Measurements from ENCODE around the gene NAA40.

Gene NAA40

GRCh38 chr11:63915961-63916836, 22.6 kb upstream of the NAA40 start:
- peak; percentile 59 for ATAC-seq
- TF ChIP-seq, protein P1, sequence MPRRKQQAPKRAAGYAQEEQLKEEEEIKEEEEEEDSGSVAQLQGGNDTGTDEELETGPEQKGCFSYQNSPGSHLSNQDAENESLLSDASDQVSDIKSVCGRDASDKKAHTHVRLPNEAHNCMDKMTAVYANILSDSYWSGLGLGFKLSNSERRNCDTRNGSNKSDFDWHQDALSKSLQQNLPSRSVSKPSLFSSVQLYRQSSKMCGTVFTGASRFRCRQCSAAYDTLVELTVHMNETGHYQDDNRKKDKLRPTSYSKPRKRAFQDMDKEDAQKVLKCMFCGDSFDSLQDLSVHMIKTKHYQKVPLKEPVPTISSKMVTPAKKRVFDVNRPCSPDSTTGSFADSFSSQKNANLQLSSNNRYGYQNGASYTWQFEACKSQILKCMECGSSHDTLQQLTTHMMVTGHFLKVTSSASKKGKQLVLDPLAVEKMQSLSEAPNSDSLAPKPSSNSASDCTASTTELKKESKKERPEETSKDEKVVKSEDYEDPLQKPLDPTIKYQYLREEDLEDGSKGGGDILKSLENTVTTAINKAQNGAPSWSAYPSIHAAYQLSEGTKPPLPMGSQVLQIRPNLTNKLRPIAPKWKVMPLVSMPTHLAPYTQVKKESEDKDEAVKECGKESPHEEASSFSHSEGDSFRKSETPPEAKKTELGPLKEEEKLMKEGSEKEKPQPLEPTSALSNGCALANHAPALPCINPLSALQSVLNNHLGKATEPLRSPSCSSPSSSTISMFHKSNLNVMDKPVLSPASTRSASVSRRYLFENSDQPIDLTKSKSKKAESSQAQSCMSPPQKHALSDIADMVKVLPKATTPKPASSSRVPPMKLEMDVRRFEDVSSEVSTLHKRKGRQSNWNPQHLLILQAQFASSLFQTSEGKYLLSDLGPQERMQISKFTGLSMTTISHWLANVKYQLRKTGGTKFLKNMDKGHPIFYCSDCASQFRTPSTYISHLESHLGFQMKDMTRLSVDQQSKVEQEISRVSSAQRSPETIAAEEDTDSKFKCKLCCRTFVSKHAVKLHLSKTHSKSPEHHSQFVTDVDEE (CRISPR knock-in tag; IDR thresholded peaks at IDR 0.05), result no peak
- TF ChIP-seq ZNF565 (CRISPR knock-in tag; conservative IDR thresholded peaks at IDR 0.05; ENCODE audit: low read depth), result no peak
- no peak for TF ChIP-seq ZC3H10 (CRISPR knock-in tag; IDR thresholded peaks at IDR 0.05)
- TF ChIP-seq OSR1 (CRISPR knock-in tag; IDR thresholded peaks at IDR 0.05), result no peak
- TF ChIP-seq ZNF70 (CRISPR knock-in tag; IDR thresholded peaks at IDR 0.05), result 0 out of 2 replicates have a peak, but pooled peaks have one; percentile 20
- no peak for TF ChIP-seq BACH2 (CRISPR knock-in tag; IDR thresholded peaks at IDR 0.05; ENCODE audit: borderline replicate concordance)

DNA sequence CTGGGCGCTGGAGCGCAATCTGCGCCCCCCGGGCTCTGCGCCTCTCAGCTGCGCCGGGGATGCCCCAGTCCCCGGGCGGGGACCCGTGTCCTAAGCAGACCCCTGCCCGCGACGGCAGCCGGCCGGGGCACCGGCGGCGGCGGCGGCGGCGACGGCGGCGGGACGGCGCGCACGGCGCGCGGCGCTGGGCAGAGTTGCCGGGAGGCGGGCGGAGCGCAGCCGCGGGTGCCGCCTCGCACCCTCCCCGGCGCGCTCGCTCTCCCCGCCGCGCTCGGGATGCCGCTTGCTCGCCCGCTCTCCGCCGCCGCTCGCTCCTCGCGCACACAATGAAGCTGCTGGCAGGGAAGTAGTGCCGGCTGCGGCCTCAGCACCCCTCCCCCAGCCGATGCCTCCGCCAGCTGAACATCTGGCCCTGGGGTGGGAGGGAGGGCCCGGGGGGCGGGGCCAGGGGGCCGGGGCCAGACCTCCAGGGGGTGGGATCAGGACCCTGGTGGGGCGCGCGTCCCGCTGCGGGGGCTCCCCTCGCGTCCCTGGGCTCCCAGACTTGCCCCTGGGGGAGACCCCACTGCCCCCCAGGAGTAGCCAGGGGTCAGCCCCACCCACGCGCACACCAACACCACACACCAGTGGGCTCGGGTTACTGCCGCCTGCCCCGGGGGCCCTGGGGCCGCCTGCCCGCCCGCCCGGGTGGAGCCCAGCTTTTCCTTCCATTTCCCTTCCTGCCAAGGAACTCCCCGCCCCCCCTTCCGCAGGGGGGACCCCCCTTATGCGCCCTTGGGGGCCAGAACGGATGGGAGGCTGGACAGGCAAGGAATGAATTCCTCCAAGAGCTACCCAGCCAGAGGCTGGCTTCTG, 21.7 kb upstream of the NAA40 start, which contains the start of gene RCOR2:
RCOR2 (minus strand) TSS at position 328 of the 855 bp plus-strand sequence. CDS start 708 bp downstream, outside the sequence.
- peak; percentile 47 for ATAC-seq
- TF ChIP-seq ISL1 (CRISPR knock-in tag; IDR thresholded peaks at IDR 0.05) (no peak), RARB (CRISPR knock-in tag; IDR thresholded peaks at IDR 0.05) (no peak)
- TF ChIP-seq, protein P2, sequence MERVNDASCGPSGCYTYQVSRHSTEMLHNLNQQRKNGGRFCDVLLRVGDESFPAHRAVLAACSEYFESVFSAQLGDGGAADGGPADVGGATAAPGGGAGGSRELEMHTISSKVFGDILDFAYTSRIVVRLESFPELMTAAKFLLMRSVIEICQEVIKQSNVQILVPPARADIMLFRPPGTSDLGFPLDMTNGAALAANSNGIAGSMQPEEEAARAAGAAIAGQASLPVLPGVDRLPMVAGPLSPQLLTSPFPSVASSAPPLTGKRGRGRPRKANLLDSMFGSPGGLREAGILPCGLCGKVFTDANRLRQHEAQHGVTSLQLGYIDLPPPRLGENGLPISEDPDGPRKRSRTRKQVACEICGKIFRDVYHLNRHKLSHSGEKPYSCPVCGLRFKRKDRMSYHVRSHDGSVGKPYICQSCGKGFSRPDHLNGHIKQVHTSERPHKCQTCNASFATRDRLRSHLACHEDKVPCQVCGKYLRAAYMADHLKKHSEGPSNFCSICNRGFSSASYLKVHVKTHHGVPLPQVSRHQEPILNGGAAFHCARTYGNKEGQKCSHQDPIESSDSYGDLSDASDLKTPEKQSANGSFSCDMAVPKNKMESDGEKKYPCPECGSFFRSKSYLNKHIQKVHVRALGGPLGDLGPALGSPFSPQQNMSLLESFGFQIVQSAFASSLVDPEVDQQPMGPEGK (CRISPR knock-in tag; IDR thresholded peaks at IDR 0.05; ENCODE audit: borderline replicate concordance), result peak; percentile 36; the same call in 1 of the 2 replicates

- ATAC-seq, result peak; percentile 19
- TF ChIP-seq OSR1 (CRISPR knock-in tag; IDR thresholded peaks at IDR 0.05), result no peak
- no peak for TF ChIP-seq ARNTL (CRISPR knock-in tag; IDR thresholded peaks at IDR 0.05; ENCODE audit: borderline replicate concordance, low read depth)
- no peak for TF ChIP-seq ZC3H10 (CRISPR knock-in tag; IDR thresholded peaks at IDR 0.05)
- TF ChIP-seq ZFP30 (CRISPR knock-in tag; IDR thresholded peaks at IDR 0.05), result no peak
- no peak for TF ChIP-seq CSDC2 (CRISPR knock-in tag; IDR thresholded peaks at IDR 0.05)
- no peak for TF ChIP-seq TOX (CRISPR knock-in tag; IDR thresholded peaks at IDR 0.05; ENCODE audit: borderline replicate concordance)
- TF ChIP-seq ZFP3 (CRISPR knock-in tag; IDR thresholded peaks at IDR 0.05), result no peak
- no peak for TF ChIP-seq TCF4 (CRISPR knock-in tag; IDR thresholded peaks at IDR 0.05; ENCODE audit: borderline replicate concordance)
- TF ChIP-seq GLIS3 (CRISPR knock-in tag; IDR thresholded peaks at IDR 0.05), result no peak
- no peak for TF ChIP-seq SNAI2 (CRISPR knock-in tag; IDR thresholded peaks at IDR 0.05)
- no peak for TF ChIP-seq RARB (CRISPR knock-in tag; IDR thresholded peaks at IDR 0.05)
- TF ChIP-seq, protein P3, sequence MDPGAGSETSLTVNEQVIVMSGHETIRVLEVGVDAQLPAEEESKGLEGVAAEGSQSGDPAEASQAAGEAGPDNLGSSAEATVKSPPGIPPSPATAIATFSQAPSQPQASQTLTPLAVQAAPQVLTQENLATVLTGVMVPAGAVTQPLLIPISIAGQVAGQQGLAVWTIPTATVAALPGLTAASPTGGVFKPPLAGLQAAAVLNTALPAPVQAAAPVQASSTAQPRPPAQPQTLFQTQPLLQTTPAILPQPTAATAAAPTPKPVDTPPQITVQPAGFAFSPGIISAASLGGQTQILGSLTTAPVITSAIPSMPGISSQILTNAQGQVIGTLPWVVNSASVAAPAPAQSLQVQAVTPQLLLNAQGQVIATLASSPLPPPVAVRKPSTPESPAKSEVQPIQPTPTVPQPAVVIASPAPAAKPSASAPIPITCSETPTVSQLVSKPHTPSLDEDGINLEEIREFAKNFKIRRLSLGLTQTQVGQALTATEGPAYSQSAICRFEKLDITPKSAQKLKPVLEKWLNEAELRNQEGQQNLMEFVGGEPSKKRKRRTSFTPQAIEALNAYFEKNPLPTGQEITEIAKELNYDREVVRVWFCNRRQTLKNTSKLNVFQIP (CRISPR knock-in tag; IDR thresholded peaks at IDR 0.05; ENCODE audit: borderline replicate concordance, low read depth), result no peak
- TF ChIP-seq, protein P4, sequence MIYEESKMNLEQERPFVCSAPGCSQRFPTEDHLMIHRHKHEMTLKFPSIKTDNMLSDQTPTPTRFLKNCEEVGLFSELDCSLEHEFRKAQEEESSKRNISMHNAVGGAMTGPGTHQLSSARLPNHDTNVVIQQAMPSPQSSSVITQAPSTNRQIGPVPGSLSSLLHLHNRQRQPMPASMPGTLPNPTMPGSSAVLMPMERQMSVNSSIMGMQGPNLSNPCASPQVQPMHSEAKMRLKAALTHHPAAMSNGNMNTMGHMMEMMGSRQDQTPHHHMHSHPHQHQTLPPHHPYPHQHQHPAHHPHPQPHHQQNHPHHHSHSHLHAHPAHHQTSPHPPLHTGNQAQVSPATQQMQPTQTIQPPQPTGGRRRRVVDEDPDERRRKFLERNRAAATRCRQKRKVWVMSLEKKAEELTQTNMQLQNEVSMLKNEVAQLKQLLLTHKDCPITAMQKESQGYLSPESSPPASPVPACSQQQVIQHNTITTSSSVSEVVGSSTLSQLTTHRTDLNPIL (CRISPR knock-in tag; IDR thresholded peaks at IDR 0.05; ENCODE audit: low read depth), result no peak
- TF ChIP-seq, protein P2 (CRISPR knock-in tag; IDR thresholded peaks at IDR 0.05; ENCODE audit: borderline replicate concordance), result no peak; the same call in 1 of the 2 replicates
- no peak for TF ChIP-seq ZNF565 (CRISPR knock-in tag; conservative IDR thresholded peaks at IDR 0.05; ENCODE audit: low read depth)
- TF ChIP-seq PPARA (CRISPR knock-in tag; IDR thresholded peaks at IDR 0.05; ENCODE audit: borderline replicate concordance), result no peak
- no peak for TF ChIP-seq ISL1 (CRISPR knock-in tag; IDR thresholded peaks at IDR 0.05)
- no peak for TF ChIP-seq ZNF70 (CRISPR knock-in tag; IDR thresholded peaks at IDR 0.05)
- TF ChIP-seq ZNF8 (CRISPR knock-in tag; IDR thresholded peaks at IDR 0.05), result no peak
Measured at GRCh38 chr11:63917692-63918506, 20.9 kb upstream of the NAA40 start.

All from SK-N-SH treated with all-trans-retinoic acid at 6 μM for 48 hours (cell line).